ENCODE data around the gene SLC6A7. TPM values are rescaled to one million over a fixed set of nuclear protein-coding genes. Genes with fewer than 3 reads are reported as not detected.
A peak's percentile ranks its signal among the peaks of the same experiment; 100 is the strongest.

The SLC6A7 gene
- total RNA-seq, 1 donor from 2014 or later: not detected

GRCh38 chr5:150156027-150156368, 33.9 kb upstream of the SLC6A7 start:
- no peak for ATAC-seq

GRCh38 chr5:150156540-150156939, 33.3 kb upstream of the SLC6A7 start:
- ATAC-seq: no peak

GRCh38 chr5:150157168-150157567, 32.7 kb upstream of the SLC6A7 start:
- ATAC-seq: no peak

GRCh38 chr5:150158170-150158949, 31.5 kb upstream of the SLC6A7 start:
- ATAC-seq: no peak

GRCh38 chr5:150159031-150159430, 30.8 kb upstream of the SLC6A7 start:
- ATAC-seq: no peak

- ATAC-seq: no peak
Measured at GRCh38 chr5:150159741-150160179, 30.1 kb upstream of the SLC6A7 start.

GRCh38 chr5:150160448-150161081, 29.3 kb upstream of the SLC6A7 start:
- ATAC-seq: no peak

- peak; percentile 89 for ATAC-seq
Measured at GRCh38 chr5:150161242-150162141, 28.4 kb upstream of the SLC6A7 start.

GRCh38 chr5:150162142-150162513, 27.7 kb upstream of the SLC6A7 start:
- no peak for ATAC-seq

GRCh38 chr5:150163035-150163434, 26.8 kb upstream of the SLC6A7 start:
- ATAC-seq: no peak

- ATAC-seq: no peak
Measured at GRCh38 chr5:150163547-150164059, 26.3 kb upstream of the SLC6A7 start.

- no peak for ATAC-seq
Measured at GRCh38 chr5:150164211-150164980, 25.5 kb upstream of the SLC6A7 start.

- no peak for ATAC-seq
Measured at GRCh38 chr5:150166037-150166649, 23.7 kb upstream of the SLC6A7 start.

- no peak for ATAC-seq
Measured at GRCh38 chr5:150166650-150167511, 23.0 kb upstream of the SLC6A7 start, which contains the start of gene CDX1. Gene CDX1 (plus strand): TSS chr5:150166778. CDS start chr5:150166877, 99 bp downstream.

- ATAC-seq: no peak
Measured at GRCh38 chr5:150167512-150167850, 22.4 kb upstream of the SLC6A7 start.

GRCh38 chr5:150167908-150168307, 22.0 kb upstream of the SLC6A7 start:
- no peak for ATAC-seq

GRCh38 chr5:150168864-150169263, 21.0 kb upstream of the SLC6A7 start:
- ATAC-seq: no peak

- no peak for ATAC-seq
Measured at GRCh38 chr5:150172145-150172544, 17.7 kb upstream of the SLC6A7 start.

- ATAC-seq: no peak
Measured at GRCh38 chr5:150172556-150172955, 17.3 kb upstream of the SLC6A7 start.

- ATAC-seq: no peak
Measured at GRCh38 chr5:150173161-150173560, 16.7 kb upstream of the SLC6A7 start.

GRCh38 chr5:150174285-150174684, 15.6 kb upstream of the SLC6A7 start:
- no peak for ATAC-seq
